Neural cell (in vitro differentiated cells): ENCODE results near the gene E2F2.

Experiments
- CTCF ChIP-seq: fragments of 450-650 bp; IDR thresholded peaks from 2 replicates; pipeline ENCODE4 v1.5.1; 2014; ENCODE audit warnings: antibody characterized with exemption, mild to moderate bottlenecking, moderate library complexity; ENCODE audit not compliant: poor library complexity, severe bottlenecking
- EP300 ChIP-seq: fragments of 450-650 bp; conservative IDR thresholded peaks from 2 replicates; pipeline ENCODE4 v1.6.1; 2014; ENCODE audit warnings: antibody characterized with exemption, mild to moderate bottlenecking, moderate library complexity; ENCODE audit not compliant: poor library complexity, severe bottlenecking
- EZH2 ChIP-seq: fragments of 200-600, 300-800 bp; shearing (Covaris generic), sonication (generic); IDR thresholded peaks from 2 replicates; pipeline ENCODE4 v1.6.1; 2014; ENCODE audit warnings: antibody characterized with exemption, low read length, borderline replicate concordance, mild to moderate bottlenecking; ENCODE audit not compliant: insufficient read depth, poor library complexity, severe bottlenecking
- TF ChIP-seq, protein P1 (sequence below): IDR thresholded peaks from 2 replicates; pipeline ENCODE4 v1.6.1; 2012; ENCODE audit warnings: borderline replicate concordance

- no peak for TF ChIP-seq CTCF
- no peak for TF ChIP-seq EZH2
- TF ChIP-seq EP300 = no peak
- TF ChIP-seq, protein P1, sequence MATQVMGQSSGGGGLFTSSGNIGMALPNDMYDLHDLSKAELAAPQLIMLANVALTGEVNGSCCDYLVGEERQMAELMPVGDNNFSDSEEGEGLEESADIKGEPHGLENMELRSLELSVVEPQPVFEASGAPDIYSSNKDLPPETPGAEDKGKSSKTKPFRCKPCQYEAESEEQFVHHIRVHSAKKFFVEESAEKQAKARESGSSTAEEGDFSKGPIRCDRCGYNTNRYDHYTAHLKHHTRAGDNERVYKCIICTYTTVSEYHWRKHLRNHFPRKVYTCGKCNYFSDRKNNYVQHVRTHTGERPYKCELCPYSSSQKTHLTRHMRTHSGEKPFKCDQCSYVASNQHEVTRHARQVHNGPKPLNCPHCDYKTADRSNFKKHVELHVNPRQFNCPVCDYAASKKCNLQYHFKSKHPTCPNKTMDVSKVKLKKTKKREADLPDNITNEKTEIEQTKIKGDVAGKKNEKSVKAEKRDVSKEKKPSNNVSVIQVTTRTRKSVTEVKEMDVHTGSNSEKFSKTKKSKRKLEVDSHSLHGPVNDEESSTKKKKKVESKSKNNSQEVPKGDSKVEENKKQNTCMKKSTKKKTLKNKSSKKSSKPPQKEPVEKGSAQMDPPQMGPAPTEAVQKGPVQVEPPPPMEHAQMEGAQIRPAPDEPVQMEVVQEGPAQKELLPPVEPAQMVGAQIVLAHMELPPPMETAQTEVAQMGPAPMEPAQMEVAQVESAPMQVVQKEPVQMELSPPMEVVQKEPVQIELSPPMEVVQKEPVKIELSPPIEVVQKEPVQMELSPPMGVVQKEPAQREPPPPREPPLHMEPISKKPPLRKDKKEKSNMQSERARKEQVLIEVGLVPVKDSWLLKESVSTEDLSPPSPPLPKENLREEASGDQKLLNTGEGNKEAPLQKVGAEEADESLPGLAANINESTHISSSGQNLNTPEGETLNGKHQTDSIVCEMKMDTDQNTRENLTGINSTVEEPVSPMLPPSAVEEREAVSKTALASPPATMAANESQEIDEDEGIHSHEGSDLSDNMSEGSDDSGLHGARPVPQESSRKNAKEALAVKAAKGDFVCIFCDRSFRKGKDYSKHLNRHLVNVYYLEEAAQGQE = no peak
Observed at GRCh38 chr1:23463286-23463685, 67.7 kb downstream of the E2F2 start.
